ENCODE measurements around the gene VAT1L.

Gene VAT1L

DNA sequence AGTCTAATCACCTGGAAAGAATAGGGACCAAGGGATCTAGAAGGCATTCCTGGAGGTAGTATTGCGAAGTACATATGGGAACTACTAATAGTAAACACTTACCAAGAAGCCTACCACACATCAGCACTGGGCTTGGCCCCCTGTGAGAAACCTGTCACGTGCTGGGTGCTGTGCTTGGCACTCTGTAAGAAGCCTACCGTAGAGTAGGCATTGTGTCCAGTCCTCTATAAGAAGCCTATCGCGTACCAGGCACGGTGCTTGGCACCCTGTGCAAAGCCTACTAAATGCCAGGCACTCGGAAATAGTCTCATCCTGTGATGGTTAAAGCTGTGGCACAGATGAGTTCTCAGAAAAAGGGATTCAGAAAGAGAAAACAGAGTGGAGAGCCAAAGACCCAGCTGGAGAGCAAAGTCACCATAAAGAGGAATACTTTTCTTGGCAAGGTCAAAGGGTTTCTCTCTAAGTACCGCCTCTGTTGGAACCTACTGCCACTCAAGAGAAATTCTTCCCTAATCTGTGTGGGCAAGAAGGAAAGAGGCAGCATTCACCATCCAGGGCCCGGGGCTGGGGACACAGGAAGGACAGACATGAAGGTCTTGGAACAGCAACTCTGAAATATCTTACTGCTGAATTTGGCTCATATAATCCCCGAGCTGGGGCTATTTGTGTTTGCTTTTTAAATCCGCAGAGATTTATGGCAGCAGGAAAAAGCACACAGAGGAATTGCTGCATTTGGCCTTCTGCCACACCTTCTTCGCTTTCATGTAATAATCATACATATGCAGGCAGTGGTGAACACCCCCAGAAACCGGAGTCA, 81.8 kb downstream of the VAT1L start:
- no peak for DNase-seq (ENCODE audit: low spot score)

GRCh38 chr16:77871932-77872331, 83.6 kb downstream of the VAT1L start:
- DNase-seq (ENCODE audit: low spot score) = no peak

GRCh38 chr16:77873066-77873465, 84.7 kb downstream of the VAT1L start:
- no peak for DNase-seq (ENCODE audit: low spot score)

- no peak for DNase-seq (ENCODE audit: low spot score)
Observed at GRCh38 chr16:77874347-77874746, 86.0 kb downstream of the VAT1L start.

GRCh38 chr16:77876776-77877175, 88.4 kb downstream of the VAT1L start:
- DNase-seq (ENCODE audit: low spot score) = no peak

DNA sequence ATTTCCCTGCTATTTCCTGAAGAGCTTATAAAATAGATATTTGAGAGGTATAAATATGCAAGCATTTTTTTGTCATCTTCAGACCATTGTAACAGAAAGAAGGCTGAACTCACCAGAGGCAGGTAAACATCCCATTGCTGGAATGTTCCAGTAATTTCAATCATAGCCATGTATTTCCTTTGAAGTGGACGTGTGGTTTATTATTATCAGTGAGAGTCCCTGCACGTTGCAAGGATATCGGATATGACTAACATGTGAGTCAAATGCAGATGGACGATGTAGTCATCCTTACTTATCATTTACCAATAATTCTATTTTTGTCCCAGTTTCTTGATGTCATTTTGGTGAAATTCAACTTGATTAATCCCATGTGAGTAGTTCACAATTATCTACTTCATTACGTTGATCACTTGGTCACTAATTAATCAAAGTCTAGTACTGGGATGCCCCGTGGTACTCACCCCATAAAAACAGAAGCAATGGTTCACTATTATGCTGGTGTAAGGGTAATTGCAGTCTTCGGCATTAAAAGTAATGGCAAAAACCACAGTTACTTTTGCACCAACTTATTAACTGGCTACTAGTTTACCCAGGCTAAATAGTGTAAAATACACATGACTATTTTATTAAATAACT, 89.5 kb downstream of the VAT1L start:
- peak; percentile 97 for DNase-seq (ENCODE audit: low spot score)

DNA sequence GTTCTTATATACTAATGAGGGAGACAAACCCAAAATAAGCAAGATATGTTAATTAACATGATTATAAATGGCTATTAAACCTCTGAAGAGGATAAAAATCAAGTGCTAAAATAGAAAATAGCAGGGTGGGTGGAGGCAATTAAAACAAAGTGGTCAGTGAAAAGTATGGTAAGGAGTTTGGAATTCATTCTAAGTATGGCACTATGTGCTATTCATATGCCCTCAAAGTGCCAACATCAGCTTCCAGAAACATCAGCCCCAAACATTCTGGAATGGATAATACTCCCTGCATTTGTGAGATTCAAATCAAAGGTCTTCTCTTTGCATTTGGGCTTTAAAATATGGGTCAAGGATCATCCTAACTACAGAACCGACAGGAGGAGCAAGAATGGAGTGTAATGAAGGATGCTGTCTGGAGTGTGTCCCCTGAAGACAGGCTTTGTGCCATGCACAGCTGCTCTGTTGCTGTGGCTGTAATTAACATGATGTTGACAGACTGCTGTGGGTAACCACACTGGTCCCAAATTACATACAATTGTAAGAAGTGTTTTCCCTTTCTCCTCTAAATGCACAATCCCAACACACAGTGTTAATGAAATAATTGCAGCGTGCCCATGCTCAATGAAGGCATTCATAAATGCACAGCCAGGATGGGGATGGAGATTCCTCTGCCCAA, 93.1 kb downstream of the VAT1L start:
- no peak for DNase-seq (ENCODE audit: low spot score)

DNA sequence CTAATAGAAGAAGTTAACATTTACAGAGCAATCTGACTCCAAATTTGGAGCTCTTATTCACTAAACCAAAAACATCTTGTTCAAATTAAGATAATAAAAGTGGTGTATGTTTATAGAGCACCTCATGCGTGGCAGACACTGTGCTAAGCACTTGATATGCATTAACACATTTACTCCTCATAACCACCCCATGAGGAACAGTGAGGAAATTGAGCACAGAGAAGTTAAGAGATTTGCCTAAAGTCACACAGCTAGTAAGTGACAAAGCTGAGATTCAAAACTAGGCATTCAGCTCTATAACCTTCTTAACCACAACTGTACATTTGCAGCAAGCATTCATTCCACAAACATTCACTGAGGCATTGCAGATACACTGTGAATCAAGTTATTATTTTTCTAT, 94.0 kb downstream of the VAT1L start:
- no peak for DNase-seq (ENCODE audit: low spot score)

DNA sequence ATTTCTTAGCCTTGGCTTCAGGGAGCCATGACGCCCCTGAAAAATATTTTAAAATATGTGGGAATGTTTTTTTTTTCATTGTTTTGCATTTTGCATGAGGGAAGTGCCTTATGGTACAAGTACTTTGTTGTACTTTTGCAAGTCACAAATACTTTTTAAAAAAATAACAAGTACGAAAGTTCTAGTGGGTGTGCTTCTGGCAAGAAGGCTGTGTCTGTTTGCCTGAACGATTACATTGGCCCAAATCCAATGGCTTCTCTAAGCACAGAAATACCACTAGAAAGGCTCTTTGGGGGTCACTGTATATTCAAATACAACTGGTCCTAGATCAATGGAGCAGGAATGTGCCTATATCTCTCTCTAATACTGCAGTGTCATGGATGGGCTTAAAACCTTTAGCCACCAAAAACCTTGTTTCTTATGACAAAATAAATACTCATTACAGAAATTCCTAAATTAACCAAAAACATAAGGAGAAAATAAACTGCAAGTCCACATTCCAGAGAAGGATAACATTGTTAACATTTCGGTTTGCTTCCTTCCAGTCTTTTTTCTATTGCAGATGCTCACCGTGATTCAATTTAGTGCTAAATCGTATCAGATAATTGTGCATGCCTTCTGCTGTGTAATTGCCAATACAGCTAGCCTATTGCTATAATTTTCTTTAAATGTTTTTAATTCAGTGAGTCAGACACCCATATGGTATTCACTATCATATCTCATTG, 97.4 kb downstream of the VAT1L start:
- DNase-seq (ENCODE audit: low spot score) = no peak

DNA sequence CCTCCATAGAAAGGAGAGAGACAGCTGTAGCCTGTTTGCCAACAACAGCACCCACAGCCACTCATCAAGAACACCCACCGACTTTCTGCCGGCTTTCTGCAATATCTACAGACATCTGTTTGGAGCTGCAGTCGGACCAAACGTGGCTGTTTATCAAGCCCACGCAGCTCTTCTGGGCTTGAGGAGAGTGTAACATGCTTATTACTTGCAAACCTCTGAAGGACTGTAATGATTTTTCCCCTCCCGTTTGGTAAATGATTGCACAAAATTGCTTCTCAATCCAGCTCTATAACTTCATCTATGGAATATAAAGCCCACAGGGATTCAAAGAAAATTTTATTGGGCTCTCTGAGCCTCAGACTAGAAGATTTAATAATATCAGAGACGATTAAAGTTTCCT, 100.5 kb downstream of the VAT1L start:
- no peak for DNase-seq (ENCODE audit: low spot score)

GRCh38 chr16:77890075-77890474, 101.7 kb downstream of the VAT1L start:
- DNase-seq (ENCODE audit: low spot score) = no peak

DNA sequence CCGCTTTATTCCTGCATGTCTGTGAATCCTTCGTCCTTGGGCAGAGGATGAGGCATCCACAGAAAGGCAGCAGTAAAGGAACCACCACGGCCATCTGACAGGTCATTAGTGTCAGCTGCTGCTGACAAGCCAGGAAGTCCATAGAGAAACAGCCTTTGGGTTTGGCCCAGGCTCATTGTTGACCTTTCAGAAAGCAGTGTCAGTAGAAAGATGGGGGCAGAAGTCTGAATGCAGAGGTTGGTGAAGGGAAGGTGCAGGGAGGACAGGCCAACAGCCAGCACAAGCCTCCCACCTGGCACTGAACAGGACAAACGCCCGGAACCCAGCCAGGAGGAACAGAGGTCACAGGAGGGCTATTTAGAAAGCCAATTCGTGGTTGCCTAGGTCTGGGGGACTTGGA, 105.8 kb downstream of the VAT1L start:
- DNase-seq (ENCODE audit: low spot score) = no peak

DNA sequence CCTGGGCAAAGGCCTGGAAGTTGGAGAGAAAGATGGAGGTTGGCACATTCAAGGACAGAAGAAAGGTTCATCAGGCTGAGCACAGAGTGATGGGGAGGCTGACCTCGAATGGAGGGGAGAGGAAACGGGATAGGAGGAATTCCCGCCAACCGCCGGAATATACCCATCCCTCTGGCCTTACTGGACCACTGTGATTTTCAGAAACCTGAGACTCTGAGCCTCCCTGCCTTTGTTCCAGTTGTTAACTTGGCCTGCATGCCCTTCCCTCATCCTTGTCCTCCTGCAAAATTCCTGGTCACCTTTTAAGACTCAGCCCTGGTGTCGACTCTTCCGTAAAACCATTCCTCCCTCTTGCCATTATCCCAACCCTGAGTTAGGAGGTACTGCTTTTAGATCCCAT, 107.6 kb downstream of the VAT1L start:
- DNase-seq (ENCODE audit: low spot score) = no peak

DNA sequence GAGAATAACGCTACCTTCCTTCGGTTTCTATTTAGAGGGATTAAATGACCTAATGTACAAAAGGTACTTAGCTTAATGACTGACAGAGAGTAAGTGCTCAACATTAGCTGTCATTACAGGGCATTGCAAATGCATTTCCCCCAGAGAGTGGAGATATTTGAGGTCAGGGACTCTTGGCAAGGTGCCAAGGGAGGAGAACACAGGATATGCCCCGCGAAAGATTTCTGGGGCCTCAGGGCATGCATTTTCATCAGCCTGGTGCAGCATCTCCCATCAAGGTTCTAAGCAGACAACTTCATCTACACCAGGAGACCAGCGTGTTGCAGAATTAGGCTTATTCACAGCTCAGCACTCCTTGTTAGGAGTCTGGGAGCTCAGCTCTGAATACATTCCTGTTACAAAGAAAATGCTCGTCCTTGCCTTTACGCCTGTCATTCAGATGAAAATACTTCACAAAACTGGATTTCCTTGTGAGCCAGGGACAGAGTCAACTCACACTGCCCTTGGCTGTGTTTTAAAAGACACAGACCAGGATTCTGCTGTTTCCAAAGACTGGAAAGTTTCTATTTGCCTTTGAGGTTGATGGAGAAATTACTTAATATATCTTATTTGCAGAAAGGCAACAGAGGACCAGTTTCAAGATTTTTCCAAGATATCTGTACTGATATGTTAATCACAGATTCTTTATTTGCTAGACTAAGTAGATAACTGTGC, 108.2 kb downstream of the VAT1L start:
- peak; percentile 43 for DNase-seq (ENCODE audit: low spot score)

GRCh38 chr16:77897129-77897437, 108.7 kb downstream of the VAT1L start:
- DNase-seq (ENCODE audit: low spot score) = no peak

DNA sequence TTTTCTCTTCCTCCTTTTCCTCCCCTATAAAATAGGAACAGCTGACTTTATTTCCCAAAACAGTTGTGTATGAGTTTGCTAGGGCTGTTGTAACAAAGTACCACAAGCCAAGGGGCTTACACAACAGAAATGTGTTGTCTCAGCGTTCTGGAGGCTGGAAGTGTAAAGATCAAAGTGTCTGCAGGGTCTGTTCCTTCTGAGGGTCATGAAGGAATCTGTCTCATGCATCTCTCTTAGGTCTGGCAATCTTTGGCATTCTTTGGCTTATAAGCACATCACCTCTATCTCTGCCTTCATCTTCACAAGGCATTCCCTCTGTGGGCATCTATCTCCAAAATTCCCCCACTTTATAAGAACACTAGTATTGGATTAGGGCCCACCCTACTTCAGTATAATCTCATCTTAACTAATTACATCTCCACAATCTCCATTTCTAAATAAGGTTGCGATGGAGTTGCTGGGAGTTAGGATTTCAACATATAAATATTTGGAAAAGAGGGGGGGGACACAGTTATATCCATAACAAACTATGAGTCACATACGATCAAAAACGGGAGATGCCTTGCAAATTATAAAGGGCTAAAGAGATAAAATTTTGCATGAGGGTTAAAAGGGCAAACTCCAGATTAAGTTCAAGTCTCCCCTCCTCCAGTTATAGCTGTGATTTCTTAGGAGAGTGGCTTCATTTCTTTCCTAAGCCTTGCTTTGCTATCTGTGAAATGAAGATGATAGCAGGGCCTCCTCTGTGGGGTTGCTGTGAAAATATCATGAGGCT, 109.7 kb downstream of the VAT1L start:
- no peak for DNase-seq (ENCODE audit: low spot score)

- DNase-seq (ENCODE audit: low spot score) = no peak
Observed at GRCh38 chr16:77898671-77899211, 110.4 kb downstream of the VAT1L start.

DNA sequence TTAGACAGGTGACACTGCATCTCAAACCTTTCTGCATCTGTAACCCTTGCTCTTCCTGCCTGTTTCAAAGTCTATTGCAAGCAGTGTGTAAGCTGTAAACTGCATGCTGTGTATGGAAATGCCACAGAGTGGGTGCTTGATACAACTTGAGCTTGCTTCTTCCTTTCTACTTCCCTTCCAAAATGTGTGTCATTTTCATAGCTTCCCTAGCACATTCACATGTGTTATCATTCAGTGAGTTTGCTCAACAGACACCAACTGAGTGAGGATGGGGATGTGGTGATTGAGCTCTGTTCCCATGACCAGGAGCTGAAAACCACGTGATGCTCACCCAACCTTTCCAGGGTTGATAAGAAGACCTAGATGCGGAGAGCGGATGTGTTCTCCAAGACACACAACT, 111.1 kb downstream of the VAT1L start:
- DNase-seq (ENCODE audit: low spot score) = no peak

GRCh38 chr16:77905374-77905920, 117.1 kb downstream of the VAT1L start:
- DNase-seq (ENCODE audit: low spot score) = peak; percentile 58

GRCh38 chr16:77910021-77910420, 121.7 kb downstream of the VAT1L start:
- DNase-seq (ENCODE audit: low spot score) = no peak

DNA sequence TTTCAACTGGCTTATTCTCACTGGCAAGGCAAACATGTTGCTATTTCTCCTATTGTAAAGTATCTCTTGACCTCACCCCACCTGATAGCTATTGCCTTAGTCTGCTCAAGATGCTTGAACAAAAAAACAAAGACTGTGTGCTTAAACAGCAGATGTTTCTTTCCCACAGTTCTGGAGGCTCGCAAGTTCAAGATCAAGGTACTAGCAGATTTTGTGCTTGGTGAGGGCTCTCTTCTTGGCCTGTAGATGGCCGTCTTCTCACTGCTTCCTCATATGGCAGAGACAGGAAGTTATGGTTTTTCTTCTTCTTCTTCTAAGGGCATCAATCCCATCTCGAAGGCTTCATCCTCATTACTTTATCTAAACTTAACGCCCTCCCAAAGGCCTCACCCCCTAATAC, 124.3 kb downstream of the VAT1L start:
- DNase-seq (ENCODE audit: low spot score) = no peak

All from SW480 (cell line).